OCI-LY7 (cell line): ENCODE measurements around the gene RNF144B.

ENCODE experiments used
- EZH2phosphoT487 ChIP-seq: fragments of 200-600 bp; sonication (generic); IDR thresholded peaks from 2 replicates; pipeline ENCODE4 v1.6.1; 2018; ENCODE audit warnings: low read depth, borderline replicate concordance, mild to moderate bottlenecking, mixed run types, antibody characterized with exemption, low read length, moderate library complexity, mixed read lengths
- TF ChIP-seq, protein P1 (sequence below): fragments of 200-600 bp; sonication (generic); conservative IDR thresholded peaks from 2 replicates; pipeline ENCODE4 v1.5.1; 2014; ENCODE audit warnings: mild to moderate bottlenecking, antibody characterized with exemption, low read length, moderate library complexity, mixed read lengths

DNA sequence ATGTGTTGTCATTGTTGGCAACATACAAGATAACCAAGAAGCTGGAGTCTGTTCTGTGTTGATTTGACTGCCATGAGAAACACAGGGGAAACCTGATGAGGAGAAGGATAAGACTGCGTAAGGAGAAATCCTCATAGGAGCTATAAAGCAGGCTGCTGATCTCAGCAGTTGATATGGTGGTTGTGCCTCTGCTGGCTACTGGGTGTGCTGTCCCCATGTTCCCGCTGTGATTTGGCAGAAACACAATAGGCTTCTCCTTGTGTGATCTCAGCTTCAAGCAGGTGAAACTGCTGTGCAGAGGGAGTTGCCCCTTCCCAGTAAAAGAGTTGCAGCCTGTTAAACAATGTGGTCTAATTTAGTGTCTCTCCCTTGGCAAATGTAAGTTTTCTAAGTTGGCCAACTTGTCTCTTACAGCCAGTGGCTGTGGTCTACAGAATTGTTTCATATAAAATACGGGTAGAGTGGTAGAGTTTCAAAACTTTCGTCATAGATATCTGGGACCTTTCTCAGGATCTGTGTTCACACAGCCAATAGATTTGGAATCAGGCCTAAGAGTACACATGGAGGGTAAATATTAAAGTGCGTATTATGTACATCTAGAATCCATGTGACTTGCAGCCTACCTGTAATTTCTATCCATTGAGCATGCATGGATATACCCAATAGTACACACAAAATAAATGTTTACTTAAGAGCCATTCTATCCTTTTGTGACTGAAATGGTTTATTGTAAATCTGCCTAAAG, 78.4 kb downstream of the RNF144B start:
- TF ChIP-seq, protein P1, sequence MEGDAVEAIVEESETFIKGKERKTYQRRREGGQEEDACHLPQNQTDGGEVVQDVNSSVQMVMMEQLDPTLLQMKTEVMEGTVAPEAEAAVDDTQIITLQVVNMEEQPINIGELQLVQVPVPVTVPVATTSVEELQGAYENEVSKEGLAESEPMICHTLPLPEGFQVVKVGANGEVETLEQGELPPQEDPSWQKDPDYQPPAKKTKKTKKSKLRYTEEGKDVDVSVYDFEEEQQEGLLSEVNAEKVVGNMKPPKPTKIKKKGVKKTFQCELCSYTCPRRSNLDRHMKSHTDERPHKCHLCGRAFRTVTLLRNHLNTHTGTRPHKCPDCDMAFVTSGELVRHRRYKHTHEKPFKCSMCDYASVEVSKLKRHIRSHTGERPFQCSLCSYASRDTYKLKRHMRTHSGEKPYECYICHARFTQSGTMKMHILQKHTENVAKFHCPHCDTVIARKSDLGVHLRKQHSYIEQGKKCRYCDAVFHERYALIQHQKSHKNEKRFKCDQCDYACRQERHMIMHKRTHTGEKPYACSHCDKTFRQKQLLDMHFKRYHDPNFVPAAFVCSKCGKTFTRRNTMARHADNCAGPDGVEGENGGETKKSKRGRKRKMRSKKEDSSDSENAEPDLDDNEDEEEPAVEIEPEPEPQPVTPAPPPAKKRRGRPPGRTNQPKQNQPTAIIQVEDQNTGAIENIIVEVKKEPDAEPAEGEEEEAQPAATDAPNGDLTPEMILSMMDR: no peak
- no peak for TF ChIP-seq EZH2phosphoT487
